ENCODE measurements around the gene IGFBP7. TPM values are rescaled to one million over a fixed set of nuclear protein-coding genes. Genes with fewer than 3 reads are reported as not detected.

Gene IGFBP7
- total and polyA plus RNA-seq, 2 of the 8 experiments (the other 6 are each of a cell fraction or from before 2014, with no cell fraction given): 0.17 to 0.48 TPM

DNA sequence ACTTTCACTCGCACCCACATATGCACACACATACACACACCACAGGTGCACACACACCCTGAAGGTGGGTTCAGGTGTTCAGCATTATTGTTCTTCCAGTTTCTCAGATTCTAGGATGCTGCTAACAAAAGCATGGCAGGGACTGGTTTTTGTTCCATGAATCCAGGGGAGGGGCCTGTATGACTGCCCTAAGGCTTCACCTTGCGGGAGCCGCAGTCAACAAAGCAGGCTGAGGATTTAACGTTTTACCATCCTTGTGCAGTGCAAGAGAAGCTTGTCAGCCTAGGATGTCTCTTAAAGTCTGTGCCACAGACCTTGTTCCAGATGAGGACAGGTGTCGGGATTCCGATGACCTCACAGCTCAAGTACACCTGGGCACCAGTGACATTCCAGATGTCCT, 69.7 kb downstream of the IGFBP7 start:
- no peak overlapping the region for H2BK5ac ChIP-seq (ENCODE audit: low read depth, low read length)
- H4K8ac ChIP-seq (ENCODE audit: extremely low read depth, insufficient read depth, low read length): no peak overlapping the region; the same call in 1 of the 2 replicates
- H3K4me1 ChIP-seq (replicated peaks in 1 of 4; ENCODE audit: control insufficient read depth in 3 of 4, insufficient read depth in 4 of 4, low read length in 3 of 4): no peaks in the 10 kb centered on the region
- H4K20me1 ChIP-seq (replicated peaks in 1 of 2; ENCODE audit: control insufficient read depth in 1 of 2, insufficient read depth in 2 of 2, low read length in 2 of 2): no peaks in the 10 kb centered on the region
- no peak overlapping the region for H3K56ac ChIP-seq (replicated peaks; ENCODE audit: insufficient read length, low read depth, low read length)
- H3K79me2 ChIP-seq (ENCODE audit: control insufficient read depth in 1 of 2, insufficient read depth in 2 of 2, low read length in 2 of 2): no peaks in the 10 kb centered on the region
- H3K27ac ChIP-seq (ENCODE audit: low read depth, low read length): no peak overlapping the region
- no peaks in the 10 kb centered on the region for H3K79me1 ChIP-seq (ENCODE audit: low read depth, low read length)
- H3K9me3 ChIP-seq (ENCODE audit: insufficient read depth in 2 of 2, low read depth in 1 of 2, low read length in 1 of 2): no peaks in the 10 kb centered on the region
- ChIA-PET CTCF (ENCODE audit: partially characterized antibody) (interaction anchor here (0.8 to 5.6 kb wide), 3 partner anchors 98 to 123 kb away, joined by 3 to 87 read pairs (median 3); no protein-coding TSS in a partner anchor), POLR2A (ENCODE audit: partially characterized antibody) (interaction anchor here (0.6 kb wide), 1 partner anchor 108 kb away, joined by 4 read pairs; no protein-coding TSS in a partner anchor)
- H3K4me2 ChIP-seq (ENCODE audit: insufficient read depth in 1 of 2, low read depth in 2 of 2, low read length in 2 of 2): no peak overlapping the region
- no peak overlapping the region for H2BK120ac ChIP-seq (replicated peaks; ENCODE audit: low read depth, low read length)
- no peaks in the 10 kb centered on the region for H3K23me2 ChIP-seq (ENCODE audit: low read depth, low read length)
- H3K4ac ChIP-seq (replicated peaks; ENCODE audit: insufficient read length, low read depth, low read length): no peak overlapping the region
- no peak overlapping the region for H2BK12ac ChIP-seq (ENCODE audit: low read depth, low read length)
- H3K18ac ChIP-seq (ENCODE audit: extremely low read depth, low read length): no peak overlapping the region
- H3K27me3 ChIP-seq (replicated peaks in 1 of 4; ENCODE audit: control insufficient read depth in 3 of 4, extremely low read depth in 1 of 4, insufficient read depth in 3 of 4, low read length in 3 of 4): no peaks in the 10 kb centered on the region
- no peak overlapping the region for H4K5ac ChIP-seq (ENCODE audit: insufficient read length, low read depth, low read length)
- no peak overlapping the region for H2BK20ac ChIP-seq (ENCODE audit: low read length)
- no peak overlapping the region for H2AK5ac ChIP-seq (ENCODE audit: low read depth, low read length)
- no peak overlapping the region for H4K91ac ChIP-seq (replicated peaks; ENCODE audit: insufficient read length, low read length)
- H3K23ac ChIP-seq (ENCODE audit: insufficient read length): no peak overlapping the region
- H3K9ac ChIP-seq (replicated peaks in 1 of 4; ENCODE audit: extremely low read depth in 1 of 4, low read depth in 3 of 4, low read length in 3 of 4): no peak overlapping the region
- H3K4me3 ChIP-seq (ENCODE audit: extremely low read depth in 1 of 4, insufficient read depth in 2 of 4, low read depth in 3 of 4, low read length in 4 of 4): no peak overlapping the region
- H3K14ac ChIP-seq (ENCODE audit: insufficient read length): no peak overlapping the region
- no peak overlapping the region for H2AFZ ChIP-seq (ENCODE audit: low read length)
- peak overlapping the region; percentile 84; the same call in 1 of the 2 replicates for H2BK15ac ChIP-seq (ENCODE audit: low read length)
- H3K36me3 ChIP-seq (ENCODE audit: control insufficient read depth in 2 of 4, insufficient read depth in 4 of 4, low read length in 3 of 4): no peaks in the 10 kb centered on the region
- no peak for FAIRE-seq
- WGBS, 2 experiments (ENCODE audit: extremely low coverage in 1 of 2, insufficient coverage in 1 of 2, insufficient read length in 1 of 2, insufficient replicate concordance in 2 of 2, low coverage in 1 of 2, low lambda C conversion rate in 2 of 2, missing lambda C conversion rate in 1 of 2): 82% methylated on average over 6 of the region's 6 CpGs; no CpG with 5 or more reads in 1 of the 2 experiments
- no peak for DNase-seq (ENCODE audit: low read depth in 1 of 2, low spot score in 2 of 2)
- TF ChIP-seq MAFK (IDR thresholded peaks at IDR 0.05; ENCODE audit: low read depth, low read length): no peak
- no peak for TF ChIP-seq CBX5 (IDR thresholded peaks at IDR 0.05; ENCODE audit: low read depth, low read length)
- TF ChIP-seq TEAD4 (IDR thresholded peaks at IDR 0.05; ENCODE audit: low read depth, low read length): no peak
- no peak for TF ChIP-seq KDM1A (IDR thresholded peaks at IDR 0.05; ENCODE audit: borderline replicate concordance, low read length)
- TF ChIP-seq CBX8 (IDR thresholded peaks at IDR 0.05; ENCODE audit: borderline replicate concordance, low read depth, low read length): no peak
- no peak for TF ChIP-seq SP1 (IDR thresholded peaks at IDR 0.05; ENCODE audit: low read depth, low read length)
- TF ChIP-seq CEBPB (IDR thresholded peaks at IDR 0.05; ENCODE audit: low read depth, low read length): no peak
- no peak for TF ChIP-seq KDM4A (IDR thresholded peaks at IDR 0.05; ENCODE audit: low read depth, low read length, severe bottlenecking)
- no peak for TF ChIP-seq JUND (IDR thresholded peaks at IDR 0.05; ENCODE audit: low read length)
- no peak for TF ChIP-seq GABPA (IDR thresholded peaks at IDR 0.05; ENCODE audit: borderline replicate concordance, insufficient read depth, low read length)
- no peak for TF ChIP-seq CHD2 (IDR thresholded peaks at IDR 0.05; ENCODE audit: low read length)
- TF ChIP-seq SUZ12 (IDR thresholded peaks at IDR 0.05; ENCODE audit: low read length): no peak
- TF ChIP-seq SP4 (IDR thresholded peaks at IDR 0.05; ENCODE audit: low read length): no peak
- TF ChIP-seq SIX5 (IDR thresholded peaks at IDR 0.05; ENCODE audit: low read depth, low read length): no peak
- TF ChIP-seq PHF8 (conservative IDR thresholded peaks at IDR 0.05; ENCODE audit: low read depth, low read length): no peak
- no peak for TF ChIP-seq RFX5 (IDR thresholded peaks at IDR 0.05; ENCODE audit: borderline replicate concordance, low read depth, low read length)
